KOPT-K1 (cell line): ENCODE measurements around the gene SIK1.
"Not testable (repeated sequence)": the region's sequence is repeated elsewhere in the genome, so short reads cannot be mapped to it uniquely, and the experiment has no call there.

Experiments
- H3K27ac ChIP-seq: fragments of 200-600 bp; sonication (generic); 2 replicates; pipeline ENCODE4 v1.5.1; 2016; ENCODE audit warnings: antibody characterized with exemption, mild to moderate bottlenecking, low read depth, low read length; ENCODE audit not compliant: poor library complexity, severe bottlenecking
- H3K36me3 ChIP-seq: fragments of 200-600 bp; sonication (generic); 2 replicates; pipeline ENCODE4 v1.5.1; 2017; ENCODE audit warnings: antibody characterized with exemption, mild to moderate bottlenecking, low read length, moderate library complexity; ENCODE audit not compliant: insufficient read depth
- H3K9me3 ChIP-seq: fragments of 200-600 bp; sonication (generic); 2 replicates; pipeline ENCODE4 v1.5.1; 2017; ENCODE audit warnings: antibody characterized with exemption, low read length, mild to moderate bottlenecking; ENCODE audit not compliant: insufficient read depth, poor library complexity, severe bottlenecking

SIK1 gene

GRCh38 chr21:43412020-43412788 is 14.7 kb downstream of the SIK1 start:
- not testable (repeated sequence) for H3K36me3 ChIP-seq, H3K27ac ChIP-seq, H3K9me3 ChIP-seq

- not testable (repeated sequence) for H3K27ac ChIP-seq, H3K36me3 ChIP-seq, H3K9me3 ChIP-seq
Measured at GRCh38 chr21:43410456-43411068, 16.4 kb downstream of the SIK1 start.

GRCh38 chr21:43407139-43407538 is 19.8 kb downstream of the SIK1 start:
- not testable (repeated sequence) for H3K9me3 ChIP-seq, H3K27ac ChIP-seq, H3K36me3 ChIP-seq

GRCh38 chr21:43404450-43404849 is 22.5 kb downstream of the SIK1 start:
- not testable (repeated sequence) for H3K27ac ChIP-seq, H3K36me3 ChIP-seq, H3K9me3 ChIP-seq

- H3K27ac ChIP-seq, H3K36me3 ChIP-seq: not testable (repeated sequence)
Measured at GRCh38 chr21:43403651-43404430, 23.1 kb downstream of the SIK1 start.

GRCh38 chr21:43401125-43401524 is 25.8 kb downstream of the SIK1 start:
- not testable (repeated sequence) for H3K27ac ChIP-seq, H3K9me3 ChIP-seq, H3K36me3 ChIP-seq

More at GRCh38 chr21:43403651-43404430, 23.1 kb downstream of the SIK1 start:
- not testable (repeated sequence) for H3K9me3 ChIP-seq

GRCh38 chr21:43399595-43400015 is 27.3 kb downstream of the SIK1 start:
- H3K27ac ChIP-seq, H3K36me3 ChIP-seq, H3K9me3 ChIP-seq: not testable (repeated sequence)

GRCh38 chr21:43399136-43399535 is 27.8 kb downstream of the SIK1 start:
- H3K9me3 ChIP-seq, H3K36me3 ChIP-seq, H3K27ac ChIP-seq: not testable (repeated sequence)

GRCh38 chr21:43398533-43398932 is 28.4 kb downstream of the SIK1 start:
- H3K36me3 ChIP-seq, H3K27ac ChIP-seq, H3K9me3 ChIP-seq: not testable (repeated sequence)

GRCh38 chr21:43398000-43398399 is 28.9 kb downstream of the SIK1 start:
- H3K36me3 ChIP-seq, H3K27ac ChIP-seq, H3K9me3 ChIP-seq: not testable (repeated sequence)

GRCh38 chr21:43397439-43397808 is 29.5 kb downstream of the SIK1 start:
- not testable (repeated sequence) for H3K9me3 ChIP-seq, H3K36me3 ChIP-seq, H3K27ac ChIP-seq

- H3K27ac ChIP-seq, H3K36me3 ChIP-seq, H3K9me3 ChIP-seq: not testable (repeated sequence)
Measured at GRCh38 chr21:43396788-43397438, 30.0 kb downstream of the SIK1 start.

GRCh38 chr21:43383351-43383750 is 43.6 kb downstream of the SIK1 start:
- H3K9me3 ChIP-seq = not testable (repeated sequence)

GRCh38 chr21:43382902-43383301 is 44.0 kb downstream of the SIK1 start:
- H3K36me3 ChIP-seq, H3K9me3 ChIP-seq, H3K27ac ChIP-seq: not testable (repeated sequence)

More at GRCh38 chr21:43383351-43383750, 43.6 kb downstream of the SIK1 start:
- not testable (repeated sequence) for H3K36me3 ChIP-seq, H3K27ac ChIP-seq

GRCh38 chr21:43380852-43381533 is 45.9 kb downstream of the SIK1 start:
- not testable (repeated sequence) for H3K9me3 ChIP-seq, H3K27ac ChIP-seq, H3K36me3 ChIP-seq
